ENCODE results near the gene SLC25A10. TPM values are rescaled to one million over a fixed set of nuclear protein-coding genes. Genes with fewer than 3 reads are reported as not detected.

Gene SLC25A10
- polyA plus RNA-seq, 3 donors = 1.8 to 2.3 (median 1.9) TPM

DNA sequence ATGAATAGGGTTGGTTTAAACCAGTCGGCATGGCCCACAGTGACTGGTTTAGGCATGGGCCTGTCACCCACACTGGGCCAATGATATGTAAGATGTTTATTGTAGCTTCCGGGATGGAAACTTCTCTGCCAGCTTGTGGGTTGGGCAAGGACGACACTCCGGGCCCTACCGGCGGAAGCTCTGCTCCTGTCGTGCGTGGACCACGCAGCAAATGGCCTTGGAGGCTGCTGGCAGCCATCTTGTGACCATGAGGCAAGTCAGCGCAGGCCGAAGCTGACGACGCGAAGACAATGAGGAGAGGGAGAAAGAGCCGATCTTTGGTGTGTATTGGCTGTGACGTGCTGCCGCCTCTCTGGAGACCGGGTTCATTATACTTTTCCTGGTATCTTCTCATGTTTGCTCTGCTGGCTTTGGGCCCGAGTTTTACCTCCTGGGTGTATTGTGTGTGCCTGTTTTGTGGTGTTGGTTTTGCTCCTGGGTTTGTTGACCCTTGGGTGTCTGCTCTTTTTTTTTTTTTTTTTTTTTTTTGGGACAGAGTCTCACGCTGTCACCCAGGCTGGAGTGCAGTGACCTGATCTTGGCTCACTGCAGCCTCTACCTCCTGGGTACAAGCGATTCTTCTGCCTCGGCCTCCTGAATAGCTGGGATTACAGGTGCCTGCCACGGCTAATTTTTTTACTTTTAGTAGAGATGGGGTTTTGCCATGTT lies 15.4 kb downstream of the SLC25A10 start:
- no peaks in the 10 kb centered on the region for H3K9me3 ChIP-seq (replicated peaks in 1 of 2; ENCODE audit: control insufficient read depth in 1 of 2, insufficient read depth in 1 of 2, low read length in 2 of 2)
- TF ChIP-seq CTCF (IDR thresholded peaks at IDR 0.05) = no peak
- H2AFZ ChIP-seq (ENCODE audit: insufficient read depth, low read depth, low read length, poor library complexity, severe bottlenecking) = no peak overlapping the region
- H3K79me2 ChIP-seq (ENCODE audit: insufficient read depth, low read length) = no peaks in the 10 kb centered on the region
- Mint-ChIP-seq H3K27me3 (ENCODE audit: low read depth in 3 of 3) (peaks cover 17 to 24% (median 19%) of the 10 kb centered on the region in 3 donors), H3K36me3 (no peaks in the 10 kb centered on the region), H3K9me3 (peaks cover 0 to 3% (median 0%) of the 10 kb centered on the region in 7 donors), H3K27ac (no peak overlapping the region), H3K4me3 (no peak overlapping the region), H3K4me1 (peaks cover 12% of the 10 kb centered on the region)
- H3K9ac ChIP-seq (ENCODE audit: insufficient read depth, low read length, poor library complexity, severe bottlenecking) = no peak overlapping the region
- no peaks in the 10 kb centered on the region for H4K20me1 ChIP-seq (ENCODE audit: insufficient read depth, low read length)
- no peak overlapping the region for H3K4me3 ChIP-seq (replicated peaks in 1 of 3; ENCODE audit: low read depth in 2 of 3, low read length in 3 of 3)
- 98% methylated on average over 18 of the region's 23 CpGs for WGBS (ENCODE audit: insufficient coverage)
- peaks cover 0 to 12% of the 10 kb centered on the region in 2 donors for H3K27me3 ChIP-seq (ENCODE audit: control insufficient read depth in 2 of 2, insufficient read depth in 2 of 2, low read length in 2 of 2)
- H3K36me3 ChIP-seq (replicated peaks in 1 of 2; ENCODE audit: control insufficient read depth in 1 of 2, insufficient read depth in 2 of 2, low read length in 2 of 2) = no peaks in the 10 kb centered on the region
- H3K27ac ChIP-seq (ENCODE audit: low read depth in 1 of 2, low read length in 2 of 2) = no peak overlapping the region
- H3K4me2 ChIP-seq (replicated peaks; ENCODE audit: extremely low read depth, low read length, poor library complexity, severe bottlenecking) = no peak overlapping the region
- intact Hi-C loops (cut with micrococcal nuclease) = no loop called here
- DNase-seq = no peak
- peaks cover 1 to 5% of the 10 kb centered on the region in 2 donors for H3K4me1 ChIP-seq (ENCODE audit: control insufficient read depth in 1 of 2, insufficient read depth in 2 of 2, low read length in 2 of 2)

DNA sequence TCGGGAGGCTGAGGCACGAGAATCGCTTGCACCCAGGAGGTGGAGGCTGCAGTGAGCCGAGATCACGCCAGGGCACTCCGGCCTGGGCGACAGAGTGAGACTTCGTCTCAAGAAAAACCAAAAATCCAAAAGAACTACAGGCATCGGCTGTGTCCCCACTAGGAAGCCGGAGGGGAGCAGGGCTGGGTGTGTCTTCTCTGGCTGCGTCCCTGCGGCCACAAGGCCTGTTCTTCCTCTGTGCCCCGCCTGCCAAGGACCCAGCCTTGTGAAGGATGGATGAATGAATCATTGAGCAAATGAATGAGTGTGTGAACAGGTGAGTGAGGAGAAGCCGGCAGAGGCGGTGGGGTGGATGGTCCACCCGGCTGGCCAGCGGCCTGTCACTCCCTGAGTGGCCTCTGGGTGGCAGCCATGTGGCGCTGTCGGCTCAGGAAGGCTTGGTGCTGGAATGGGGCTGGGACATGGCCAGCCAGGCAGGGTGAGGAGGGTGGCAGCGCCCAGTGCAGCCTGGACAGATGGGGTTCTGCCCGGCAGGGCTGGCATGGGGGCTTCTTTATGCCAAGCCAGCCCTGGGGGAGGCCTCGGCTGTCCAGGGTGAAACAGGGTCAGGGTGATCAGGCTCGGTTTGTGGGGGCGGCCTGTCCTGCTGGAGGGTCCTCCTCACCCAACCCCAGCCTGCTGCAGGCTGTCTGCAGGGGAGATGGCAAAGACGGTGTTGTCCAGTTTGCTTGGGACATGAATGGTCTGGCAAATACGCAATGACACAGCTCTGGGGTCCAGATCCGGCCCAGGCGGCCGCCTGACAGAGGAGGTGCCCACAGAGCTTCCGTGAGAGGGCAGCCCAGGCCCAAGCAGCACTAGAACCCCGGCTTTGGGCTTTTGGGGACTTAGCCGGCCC lies 21.7 kb downstream of the SLC25A10 start:
- Histone ChIP-seq H3K36me3 (replicated peaks in 1 of 2; ENCODE audit: control insufficient read depth in 1 of 2, insufficient read depth in 2 of 2, low read length in 2 of 2) (no peaks in the 10 kb centered on the region), H3K4me2 (replicated peaks; ENCODE audit: extremely low read depth, low read length, poor library complexity, severe bottlenecking) (no peak overlapping the region), H3K9ac (ENCODE audit: insufficient read depth, low read length, poor library complexity, severe bottlenecking) (no peak overlapping the region), H3K79me2 (ENCODE audit: insufficient read depth, low read length) (no peaks in the 10 kb centered on the region), H3K27ac (ENCODE audit: low read depth in 1 of 2, low read length in 2 of 2) (no peak overlapping the region), H3K4me3 (replicated peaks in 1 of 3; ENCODE audit: low read depth in 2 of 3, low read length in 3 of 3) (no peak overlapping the region), H3K4me1 (ENCODE audit: control insufficient read depth in 1 of 2, insufficient read depth in 2 of 2, low read length in 2 of 2) (peaks cover 13 to 30% of the 10 kb centered on the region in 2 donors), H2AFZ (ENCODE audit: insufficient read depth, low read depth, low read length, poor library complexity, severe bottlenecking) (no peak overlapping the region), H3K27me3 (ENCODE audit: control insufficient read depth in 2 of 2, insufficient read depth in 2 of 2, low read length in 2 of 2) (no peaks in the 10 kb centered on the region), H3K9me3 (replicated peaks in 1 of 2; ENCODE audit: control insufficient read depth in 1 of 2, insufficient read depth in 1 of 2, low read length in 2 of 2) (no peaks in the 10 kb centered on the region), H4K20me1 (ENCODE audit: insufficient read depth, low read length) (no peaks in the 10 kb centered on the region)
- H3K27me3 Mint-ChIP-seq (ENCODE audit: low read depth in 3 of 3) = peaks cover 8 to 14% (median 9%) of the 10 kb centered on the region in 3 donors
- DNase-seq = peak; percentile 73 to 82 (median 80)
- H3K9me3 Mint-ChIP-seq = peaks cover 0 to 3% (median 0%) of the 10 kb centered on the region in 7 donors
- peak overlapping the region in 1 of 2 donors; percentile 46 for H3K4me3 Mint-ChIP-seq
- peak; percentile 98 for TF ChIP-seq CTCF (IDR thresholded peaks at IDR 0.05)
- no peaks in the 10 kb centered on the region for H3K36me3 Mint-ChIP-seq
- peak overlapping the region in 3 of 7 donors; percentile 40 to 68 (median 58) for H3K27ac Mint-ChIP-seq
- WGBS (ENCODE audit: insufficient coverage) = 48% methylated on average over 29 of the region's 32 CpGs
- H3K4me1 Mint-ChIP-seq = peaks cover 23% of the 10 kb centered on the region
- intact Hi-C loops (cut with micrococcal nuclease) = no loop called here

Measured in CD14-positive monocyte (primary cell).